ENCODE data around the gene MAP3K13. TPM values are rescaled to one million over a fixed set of nuclear protein-coding genes. Genes with fewer than 3 reads are reported as not detected.

Gene MAP3K13
- total RNA-seq, 3 donors from 2014 or later, result 36.4 to 61.0 (median 45.9) TPM

DNA sequence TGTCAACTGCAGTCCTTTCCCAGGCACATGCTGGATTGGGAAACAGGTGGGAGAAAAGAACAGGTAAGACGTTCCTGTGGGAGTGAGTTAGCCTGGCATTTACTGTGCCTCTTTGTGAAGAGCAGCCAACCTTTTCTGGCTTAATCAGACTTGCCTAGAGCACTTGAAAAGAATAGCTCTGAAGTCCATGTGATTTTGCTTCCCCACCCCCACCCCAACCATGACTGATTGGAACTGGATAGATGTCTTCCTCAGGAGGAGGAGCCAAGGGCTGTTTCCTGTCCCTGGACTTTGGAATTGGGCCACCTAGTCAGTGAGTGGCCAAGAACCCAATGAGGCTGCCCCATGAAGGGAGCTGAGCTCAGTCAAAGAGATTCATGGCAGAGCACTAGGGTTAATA is 140.6 kb downstream of the MAP3K13 start:
- Histone ChIP-seq H3K36me3 (ENCODE audit: low read depth) (no peaks in the 10 kb centered on the region), H3K4me3 (no peak overlapping the region), H3K9me3 (no peaks in the 10 kb centered on the region), H3K4me1 (ENCODE audit: low read depth) (no peaks in the 10 kb centered on the region)
- TF ChIP-seq, protein P1, sequence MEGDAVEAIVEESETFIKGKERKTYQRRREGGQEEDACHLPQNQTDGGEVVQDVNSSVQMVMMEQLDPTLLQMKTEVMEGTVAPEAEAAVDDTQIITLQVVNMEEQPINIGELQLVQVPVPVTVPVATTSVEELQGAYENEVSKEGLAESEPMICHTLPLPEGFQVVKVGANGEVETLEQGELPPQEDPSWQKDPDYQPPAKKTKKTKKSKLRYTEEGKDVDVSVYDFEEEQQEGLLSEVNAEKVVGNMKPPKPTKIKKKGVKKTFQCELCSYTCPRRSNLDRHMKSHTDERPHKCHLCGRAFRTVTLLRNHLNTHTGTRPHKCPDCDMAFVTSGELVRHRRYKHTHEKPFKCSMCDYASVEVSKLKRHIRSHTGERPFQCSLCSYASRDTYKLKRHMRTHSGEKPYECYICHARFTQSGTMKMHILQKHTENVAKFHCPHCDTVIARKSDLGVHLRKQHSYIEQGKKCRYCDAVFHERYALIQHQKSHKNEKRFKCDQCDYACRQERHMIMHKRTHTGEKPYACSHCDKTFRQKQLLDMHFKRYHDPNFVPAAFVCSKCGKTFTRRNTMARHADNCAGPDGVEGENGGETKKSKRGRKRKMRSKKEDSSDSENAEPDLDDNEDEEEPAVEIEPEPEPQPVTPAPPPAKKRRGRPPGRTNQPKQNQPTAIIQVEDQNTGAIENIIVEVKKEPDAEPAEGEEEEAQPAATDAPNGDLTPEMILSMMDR (IDR thresholded peaks at IDR 0.05), result no peak
- peak; percentile 35 for ATAC-seq
- DNase-seq, result peak in 2 of 3 donors; percentile 35 to 37
- intact Hi-C loops (cut with DNase I, micrococcal nuclease), result no loop called here

DNA sequence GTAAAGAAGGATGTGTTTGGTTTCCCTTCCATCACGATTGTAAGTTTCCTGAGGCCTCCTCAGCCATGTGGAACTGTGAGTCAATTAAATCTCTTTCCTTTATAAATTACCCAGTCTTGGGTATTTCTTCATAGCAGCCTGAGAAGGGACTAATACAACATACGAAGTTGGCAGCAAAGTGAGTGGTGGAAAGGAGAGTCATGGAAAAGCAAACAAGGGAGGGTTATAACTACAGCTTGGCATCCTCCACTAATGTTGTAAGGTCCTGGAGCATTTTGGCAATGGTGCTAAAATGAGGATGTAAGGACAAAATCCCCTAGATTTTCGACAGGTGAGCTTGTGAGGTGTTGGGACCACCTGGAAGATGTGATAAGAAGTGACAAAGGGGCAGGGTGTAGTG is 141.7 kb downstream of the MAP3K13 start:
- H3K4me3 ChIP-seq, result no peak overlapping the region
- DNase-seq (no peak), ATAC-seq (peak; percentile 65)
- no peaks in the 10 kb centered on the region for H3K4me1 ChIP-seq (ENCODE audit: low read depth)
- H3K36me3 ChIP-seq (ENCODE audit: low read depth), result no peaks in the 10 kb centered on the region
- no peaks in the 10 kb centered on the region for H3K9me3 ChIP-seq
- TF ChIP-seq, protein P1 (IDR thresholded peaks at IDR 0.05), result no peak
- intact Hi-C loops (cut with DNase I, micrococcal nuclease), result no loop called here

DNA sequence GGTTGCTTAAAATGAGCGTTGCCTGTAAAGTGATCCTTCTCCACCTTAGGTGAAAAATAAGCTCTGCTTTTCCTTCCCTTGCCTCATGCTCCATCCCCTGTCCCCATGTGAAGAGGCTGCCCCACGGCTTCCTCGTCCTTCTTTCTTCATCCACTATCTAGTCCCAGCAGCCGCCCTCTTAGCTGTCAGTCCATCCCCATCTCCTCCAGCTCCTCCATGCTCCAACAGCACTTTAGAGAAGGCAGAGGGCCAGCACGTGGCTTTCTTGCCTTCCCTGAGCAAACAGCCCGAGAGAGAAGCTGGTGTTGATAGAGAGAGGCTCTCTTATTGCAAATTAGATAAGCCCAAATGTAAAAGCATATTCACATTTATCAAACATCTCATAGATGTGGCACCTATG is 144.9 kb downstream of the MAP3K13 start:
- no peaks in the 10 kb centered on the region for H3K4me1 ChIP-seq (ENCODE audit: low read depth)
- intact Hi-C loops (cut with DNase I, micrococcal nuclease), result no loop called here
- TF ChIP-seq, protein P1 (IDR thresholded peaks at IDR 0.05), result no peak
- no peaks in the 10 kb centered on the region for H3K36me3 ChIP-seq (ENCODE audit: low read depth)
- DNase-seq, result no peak
- no peak overlapping the region for H3K4me3 ChIP-seq
- no peaks in the 10 kb centered on the region for H3K9me3 ChIP-seq
- no peak for ATAC-seq

DNA sequence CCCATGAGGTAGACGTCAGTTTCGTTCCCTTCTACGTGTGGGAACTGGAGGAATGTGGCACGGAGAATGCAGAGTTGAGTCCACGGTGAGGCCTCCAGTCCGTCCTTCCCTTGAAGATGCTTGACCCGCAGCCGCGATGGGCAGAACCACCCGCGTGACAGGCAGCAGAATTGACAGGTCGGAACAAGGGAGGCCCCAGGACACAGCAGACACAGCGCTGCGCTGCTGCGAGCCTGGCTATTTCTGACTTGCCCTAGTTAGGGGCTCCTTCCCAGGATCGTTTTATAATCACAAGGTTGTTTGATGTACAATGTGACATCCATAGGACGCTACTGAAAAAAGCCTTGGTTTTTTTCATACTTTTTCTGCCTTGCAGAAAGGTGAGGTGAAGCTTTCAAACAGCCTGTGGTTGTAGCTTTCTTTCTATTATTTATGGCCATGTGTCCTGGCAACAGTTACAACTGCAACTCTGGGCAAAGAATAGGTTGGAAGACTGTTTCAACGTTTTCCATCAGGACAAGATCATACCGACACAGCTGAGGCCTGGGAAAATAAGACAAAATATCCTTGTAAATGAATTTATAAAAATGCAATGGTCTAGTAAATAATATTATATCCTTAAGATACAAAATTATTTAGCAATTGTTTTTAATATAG is 145.5 kb downstream of the MAP3K13 start:
- intact Hi-C loops (cut with DNase I, micrococcal nuclease), result no loop called here
- Histone ChIP-seq H3K9me3 (no peaks in the 10 kb centered on the region), H3K4me3 (no peak overlapping the region), H3K4me1 (ENCODE audit: low read depth) (no peaks in the 10 kb centered on the region), H3K36me3 (ENCODE audit: low read depth) (no peaks in the 10 kb centered on the region)
- ATAC-seq, result no peak
- TF ChIP-seq, protein P1 (IDR thresholded peaks at IDR 0.05), result no peak
- no peak for DNase-seq

DNA sequence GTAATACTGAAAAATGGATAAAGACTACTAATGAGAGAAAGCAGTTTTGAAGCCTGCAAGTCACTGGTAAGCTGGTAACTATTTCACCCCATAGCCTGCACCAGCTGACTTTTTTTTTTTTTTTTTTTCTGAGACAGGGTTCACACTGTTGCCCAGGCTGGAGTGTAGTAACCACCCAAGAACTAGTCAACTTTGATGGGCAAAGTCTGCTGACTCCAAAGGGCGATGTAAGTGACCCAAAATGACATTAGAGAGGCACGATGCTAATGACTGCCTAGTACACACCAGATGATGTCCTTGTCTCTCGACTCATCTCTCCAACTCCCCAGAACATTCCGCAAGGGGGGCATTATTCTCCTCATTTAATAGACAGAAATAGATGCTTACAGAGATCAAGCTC is 148.8 kb downstream of the MAP3K13 start:
- ATAC-seq (no peak), DNase-seq (no peak)
- no peaks in the 10 kb centered on the region for H3K9me3 ChIP-seq
- TF ChIP-seq, protein P1 (IDR thresholded peaks at IDR 0.05), result no peak
- intact Hi-C loops (cut with DNase I, micrococcal nuclease), result no loop called here
- no peak overlapping the region for H3K4me3 ChIP-seq
- no peaks in the 10 kb centered on the region for H3K36me3 ChIP-seq (ENCODE audit: low read depth)
- no peaks in the 10 kb centered on the region for H3K4me1 ChIP-seq (ENCODE audit: low read depth)
